Lower lobe of right lung (tissue), 2 donors: ENCODE measurements around the gene DDX20. TPM values are rescaled to one million over a fixed set of nuclear protein-coding genes. Genes with fewer than 3 reads are reported as not detected.
"Not testable (repeated sequence)": the region's sequence is repeated elsewhere in the genome, so short reads cannot be mapped to it uniquely, and the experiment has no call there.

Experiments
- ATAC-seq, 2 donors: fragments of 200-7000 bp; cut with Tn5 transposase; one replicate each; pipeline ENCODE4 v1.9.1; 2020 to 2022; ENCODE audit warnings: mild to moderate bottlenecking in 2 of 2, moderate library complexity in 2 of 2
- DNase-seq: peaks from one replicate; pipeline ENCODE4 v3.0.0-alpha.2; 2020
- H3K27ac ChIP-seq: fragments of 200-600 bp; one replicate; pipeline ENCODE4 v1.8.0; 2022
- H3K27me3 ChIP-seq: fragments of 200-600 bp; one replicate; pipeline ENCODE4 v1.8.0; 2022; ENCODE audit warnings: low read depth
- H3K36me3 ChIP-seq: fragments of 200-600 bp; one replicate; pipeline ENCODE4 v1.8.0; 2022; ENCODE audit warnings: mild to moderate bottlenecking
- H3K4me1 ChIP-seq: fragments of 200-600 bp; one replicate; pipeline ENCODE4 v1.8.0; 2022
- H3K4me3 ChIP-seq: fragments of 200-600 bp; one replicate; pipeline ENCODE4 v1.8.0; 2022; ENCODE audit warnings: mild to moderate bottlenecking
- H3K9me3 ChIP-seq: fragments of 200-600 bp; one replicate; pipeline ENCODE4 v1.8.0; 2022
- CTCF ChIP-seq: fragments of 200-600 bp; IDR thresholded peaks from one replicate; pipeline ENCODE4 v1.8.0; 2022; ENCODE audit warnings: antibody characterized with exemption, mild to moderate bottlenecking
- intact Hi-C: fragments of 100-400 bp; cut with DNase I; formaldehyde crosslinking; loops from one replicate; pipeline ENCODE4 v1.11.0; 2022
- total RNA-seq: library from RNA; stranded (reverse); fragmentation: NEBNext Ultra II Directional; extraction: Animal tissue kit (Norgen Biotek cat#: 25700); gene quantifications from one replicate; pipeline ENCODE4 v1.2.1, GENCODE V29; 2021
- donor health status: DM: no; HTN: yes; CAD: no; lungs with severe emphysema.

DDX20 gene
- total RNA-seq, 1 donor from 2014 or later: 11.4 TPM

GRCh38 chr1:111739925-111740765, 15.6 kb upstream of the DDX20 start:
- intact Hi-C loops: no loop called here
- no peaks in the 10 kb centered on the region for H3K27me3 ChIP-seq
- ATAC-seq (peak; percentile 73 to 78), DNase-seq (peak; percentile 71)
- peak overlapping the region; percentile 90 for H3K27ac ChIP-seq
- H3K4me3 ChIP-seq: peak overlapping the region; percentile 77
- no peaks in the 10 kb centered on the region for H3K9me3 ChIP-seq
- no peaks in the 10 kb centered on the region for H3K36me3 ChIP-seq
- H3K4me1 ChIP-seq: peaks cover 33% of the 10 kb centered on the region
- no peak for TF ChIP-seq CTCF

GRCh38 chr1:111742292-111742691, 13.4 kb upstream of the DDX20 start:
- DNase-seq, ATAC-seq, intact Hi-C loops, H3K27me3 ChIP-seq, H3K9me3 ChIP-seq, H3K27ac ChIP-seq, H3K4me3 ChIP-seq, H3K36me3 ChIP-seq: not testable (repeated sequence)
- peaks cover 25% of the 10 kb centered on the region for H3K4me1 ChIP-seq

GRCh38 chr1:111742938-111743549, 12.7 kb upstream of the DDX20 start:
- TF ChIP-seq CTCF: no peak
- H3K4me1 ChIP-seq: peaks cover 17% of the 10 kb centered on the region
- H3K27me3 ChIP-seq: no peaks in the 10 kb centered on the region
- ATAC-seq (no peak), DNase-seq (peak; percentile 24)
- H3K9me3 ChIP-seq: no peaks in the 10 kb centered on the region
- no peak overlapping the region for H3K27ac ChIP-seq
- H3K36me3 ChIP-seq: no peaks in the 10 kb centered on the region
- intact Hi-C loops: no loop called here
- H3K4me3 ChIP-seq: no peak overlapping the region

- H3K4me3 ChIP-seq: no peak overlapping the region
- intact Hi-C loops: no loop called here
- H3K9me3 ChIP-seq: no peaks in the 10 kb centered on the region
- H3K27me3 ChIP-seq: no peaks in the 10 kb centered on the region
- H3K36me3 ChIP-seq: no peaks in the 10 kb centered on the region
- no peak for TF ChIP-seq CTCF
- peak; percentile 27 for DNase-seq
- no peak for ATAC-seq
- H3K27ac ChIP-seq: no peak overlapping the region
- peaks cover 11% of the 10 kb centered on the region for H3K4me1 ChIP-seq
Observed at GRCh38 chr1:111743679-111744101, 12.0 kb upstream of the DDX20 start.

- no peaks in the 10 kb centered on the region for H3K4me1 ChIP-seq
- H3K9me3 ChIP-seq: no peaks in the 10 kb centered on the region
- no peaks in the 10 kb centered on the region for H3K27me3 ChIP-seq
- intact Hi-C loops: no loop called here
- DNase-seq: no peak
- no peaks in the 10 kb centered on the region for H3K36me3 ChIP-seq
- ATAC-seq: no peak
- no peak overlapping the region for H3K4me3 ChIP-seq
- TF ChIP-seq CTCF: no peak
- H3K27ac ChIP-seq: no peak overlapping the region
Observed at GRCh38 chr1:111745675-111746613, 9.8 kb upstream of the DDX20 start.
